ENCODE measurements around the gene ETV5.
"Not testable (repeated sequence)": the region's sequence is repeated elsewhere in the genome, so short reads cannot be mapped to it uniquely, and the experiment has no call there.

The ETV5 gene

GRCh38 chr3:186059192-186059591, 49.7 kb downstream of the ETV5 start:
- DNase-seq: no peak

- DNase-seq: no peak
These were observed 50.7 kb downstream of the ETV5 start for GRCh38 chr3:186058225-186058624.

GRCh38 chr3:186057594-186057993, 51.3 kb downstream of the ETV5 start:
- no peak for DNase-seq

GRCh38 chr3:186054792-186055352, 54.0 kb downstream of the ETV5 start:
- no peak for DNase-seq

GRCh38 chr3:186053954-186054791, 54.7 kb downstream of the ETV5 start:
- no peak for DNase-seq

GRCh38 chr3:186052096-186052840, 56.6 kb downstream of the ETV5 start:
- no peak for DNase-seq

- DNase-seq: no peak
These were observed 59.9 kb downstream of the ETV5 start for GRCh38 chr3:186049001-186049400.

- no peak for DNase-seq
These were observed 60.8 kb downstream of the ETV5 start for GRCh38 chr3:186048119-186048518.

- DNase-seq: no peak
These were observed 62.1 kb downstream of the ETV5 start for GRCh38 chr3:186046838-186047237.

- no peak for DNase-seq
These were observed 63.9 kb downstream of the ETV5 start for GRCh38 chr3:186044968-186045367.

GRCh38 chr3:186044427-186044826, 64.5 kb downstream of the ETV5 start:
- DNase-seq: no peak

- no peak for DNase-seq
These were observed 66.2 kb downstream of the ETV5 start for GRCh38 chr3:186042521-186043202.

- no peak for DNase-seq
These were observed 66.9 kb downstream of the ETV5 start for GRCh38 chr3:186042036-186042435.

GRCh38 chr3:186038360-186038759, 70.5 kb downstream of the ETV5 start:
- DNase-seq: no peak

GRCh38 chr3:186035277-186035676, 73.6 kb downstream of the ETV5 start:
- DNase-seq: no peak

- no peak for DNase-seq
These were observed 76.6 kb downstream of the ETV5 start for GRCh38 chr3:186032321-186032720.

GRCh38 chr3:186025993-186026392, 82.9 kb downstream of the ETV5 start:
- DNase-seq: not testable (repeated sequence)

- peak; percentile 27 to 39 for DNase-seq
These were observed 83.7 kb downstream of the ETV5 start for GRCh38 chr3:186025161-186025560.

GRCh38 chr3:186024210-186024609, 84.7 kb downstream of the ETV5 start:
- no peak for DNase-seq

- no peak for DNase-seq
These were observed 86.0 kb downstream of the ETV5 start for GRCh38 chr3:186022931-186023330.

GRCh38 chr3:186021673-186022362, 87.1 kb downstream of the ETV5 start:
- DNase-seq: no peak

GRCh38 chr3:186021250-186021649, 87.6 kb downstream of the ETV5 start:
- DNase-seq: not testable (repeated sequence)

GRCh38 chr3:186019288-186019687, 89.6 kb downstream of the ETV5 start:
- not testable (repeated sequence) for DNase-seq
